Stimulated activated CD8-positive, alpha-beta memory T cell treated with anti-CD3 and anti-CD28 coated beads, Interleukin-2, amount 100 ng/mL, for 1 hour (primary cell): ENCODE measurements around the gene FAHD2A.
"Not testable (repeated sequence)": the region's sequence is repeated elsewhere in the genome, so short reads cannot be mapped to it uniquely, and the experiment has no call there.

ENCODE experiments used
- DNase-seq, 2 donors: peaks; one replicate each; pipeline ENCODE4 v3.0.0-alpha.2; 2020; ENCODE audit warnings: low read depth in 2 of 2

The FAHD2A gene

DNA sequence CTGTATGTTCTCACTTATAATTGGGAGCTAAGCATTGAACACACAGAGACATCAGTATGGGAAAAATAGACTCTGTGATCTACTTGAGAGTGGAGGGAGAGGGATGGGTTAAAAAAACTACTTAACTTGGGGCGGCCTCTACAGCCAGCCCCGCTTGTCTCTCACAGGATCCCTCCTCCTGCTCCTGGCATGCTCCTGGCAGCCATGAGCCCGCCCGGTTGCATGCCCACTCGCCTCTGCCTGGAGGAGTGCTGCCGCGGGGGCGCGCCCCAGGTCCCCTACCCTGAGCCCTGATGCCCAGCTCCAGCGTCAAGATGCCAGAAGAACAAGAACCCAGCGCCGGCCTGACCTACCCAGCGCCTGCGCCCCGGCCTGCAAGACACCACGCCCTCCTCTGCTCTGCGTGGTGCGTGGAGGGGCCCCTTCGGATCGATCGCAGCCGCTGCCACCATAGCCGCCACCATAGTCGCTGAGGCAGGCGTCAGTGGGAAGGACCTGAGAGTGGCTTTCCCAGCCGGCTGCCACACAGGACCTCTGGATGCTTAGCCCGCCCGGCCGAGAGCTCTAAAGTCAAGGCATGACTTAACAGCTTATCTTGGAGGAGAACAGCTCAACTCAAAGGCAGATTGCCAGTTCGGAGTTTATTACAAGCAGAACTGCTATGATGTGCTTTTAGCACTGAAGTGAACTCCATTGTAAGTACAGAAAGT lies 32.8 kb downstream of the FAHD2A start:
- DNase-seq: not testable (repeated sequence)

DNA sequence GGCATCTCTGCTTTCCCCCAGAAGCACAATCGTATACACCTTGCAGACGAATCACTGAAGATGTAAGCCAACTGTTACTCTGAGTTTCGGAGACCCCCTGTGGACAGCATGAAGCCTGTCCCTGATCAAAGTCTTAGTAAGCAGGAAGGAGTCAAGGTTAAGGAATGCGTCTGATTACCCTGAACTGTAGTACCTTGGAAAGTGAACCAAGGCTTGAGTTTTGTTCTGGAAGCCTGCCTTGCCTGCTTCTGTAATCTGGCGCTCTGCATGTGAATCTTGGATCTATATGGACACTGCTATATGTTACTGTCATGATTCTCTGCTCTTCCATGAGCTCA lies 33.3 kb downstream of the FAHD2A start:
- not testable (repeated sequence) for DNase-seq

- DNase-seq: not testable (repeated sequence)
These were observed 40.1 kb downstream of the FAHD2A start for GRCh38 chr2:95442474-95443099.

DNA sequence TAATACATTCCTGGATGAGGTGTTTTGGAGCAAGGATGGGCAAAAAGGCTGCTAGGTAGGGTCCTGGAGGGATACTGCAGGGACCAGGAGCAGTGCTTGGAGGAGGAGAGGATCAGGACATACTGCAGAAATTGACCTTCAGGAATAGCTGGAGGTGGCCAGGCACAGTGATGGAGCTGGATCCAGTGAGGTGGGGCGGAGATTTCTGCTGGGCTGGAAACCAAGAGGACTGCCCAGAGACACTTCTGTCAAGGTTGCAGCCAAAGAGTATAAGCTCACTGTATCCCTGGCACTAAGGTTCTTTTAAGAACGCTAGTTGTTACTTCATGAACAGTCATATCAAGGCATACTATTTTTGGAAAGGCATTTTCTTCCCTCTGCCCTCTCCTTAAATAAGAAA lies 42.8 kb downstream of the FAHD2A start:
- not testable (repeated sequence) for DNase-seq

GRCh38 chr2:95463292-95463691 lies 60.8 kb downstream of the FAHD2A start:
- DNase-seq: not testable (repeated sequence)
